Measurements from ENCODE around the gene ASF1B.
A peak's percentile ranks its signal among the peaks of the same experiment; 100 is the strongest.

DNA sequence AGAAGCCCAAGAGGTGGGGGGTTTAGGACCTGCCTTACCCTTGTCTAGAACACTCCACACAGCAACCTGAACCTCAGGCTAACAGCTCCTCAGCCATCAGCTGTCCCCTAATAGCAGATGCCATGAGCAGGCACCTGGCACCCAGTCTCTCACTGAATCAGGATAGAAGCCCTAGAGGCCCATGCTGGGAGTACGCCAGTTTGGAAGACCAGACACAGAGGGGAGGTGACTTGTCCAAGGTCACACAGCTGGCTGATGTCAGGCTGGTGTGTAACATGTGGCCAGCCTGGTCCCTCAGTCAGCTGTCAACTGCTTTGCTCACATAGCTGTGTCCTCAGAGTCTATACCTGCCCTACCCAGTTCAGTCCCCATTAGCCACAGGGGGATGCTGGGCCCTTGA is 33.1 kb downstream of the ASF1B start:
- TF ChIP-seq, protein P1, sequence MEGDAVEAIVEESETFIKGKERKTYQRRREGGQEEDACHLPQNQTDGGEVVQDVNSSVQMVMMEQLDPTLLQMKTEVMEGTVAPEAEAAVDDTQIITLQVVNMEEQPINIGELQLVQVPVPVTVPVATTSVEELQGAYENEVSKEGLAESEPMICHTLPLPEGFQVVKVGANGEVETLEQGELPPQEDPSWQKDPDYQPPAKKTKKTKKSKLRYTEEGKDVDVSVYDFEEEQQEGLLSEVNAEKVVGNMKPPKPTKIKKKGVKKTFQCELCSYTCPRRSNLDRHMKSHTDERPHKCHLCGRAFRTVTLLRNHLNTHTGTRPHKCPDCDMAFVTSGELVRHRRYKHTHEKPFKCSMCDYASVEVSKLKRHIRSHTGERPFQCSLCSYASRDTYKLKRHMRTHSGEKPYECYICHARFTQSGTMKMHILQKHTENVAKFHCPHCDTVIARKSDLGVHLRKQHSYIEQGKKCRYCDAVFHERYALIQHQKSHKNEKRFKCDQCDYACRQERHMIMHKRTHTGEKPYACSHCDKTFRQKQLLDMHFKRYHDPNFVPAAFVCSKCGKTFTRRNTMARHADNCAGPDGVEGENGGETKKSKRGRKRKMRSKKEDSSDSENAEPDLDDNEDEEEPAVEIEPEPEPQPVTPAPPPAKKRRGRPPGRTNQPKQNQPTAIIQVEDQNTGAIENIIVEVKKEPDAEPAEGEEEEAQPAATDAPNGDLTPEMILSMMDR (IDR thresholded peaks at IDR 0.05) = peak in 2 of 6 experiments; percentile 10 to 19
- no peak for TF ChIP-seq POLR2A (IDR thresholded peaks at IDR 0.05)

Data from adrenal gland (tissue), 5 donors.